ENCODE measurements around the gene CWC27.

The CWC27 gene

GRCh38 chr5:65041296-65042158 lies 272.8 kb downstream of the CWC27 start:
- Histone ChIP-seq H3K4me3 (ENCODE audit: low read length) (no peak overlapping the region), H3K9ac (ENCODE audit: low read length) (no peak overlapping the region), H3K9me3 (ENCODE audit: control insufficient read depth, low read depth, low read length) (no peaks in the 10 kb centered on the region), H3K36me3 (ENCODE audit: control insufficient read depth, low read depth, low read length) (no peaks in the 10 kb centered on the region), H3K4me1 (ENCODE audit: control insufficient read depth, low read depth, low read length) (no peaks in the 10 kb centered on the region), H3K27ac (ENCODE audit: low read length) (no peak overlapping the region), H3K27me3 (ENCODE audit: control insufficient read depth, insufficient read depth, low read length) (peaks cover 7% of the 10 kb centered on the region)

- no peaks in the 10 kb centered on the region for H3K4me1 ChIP-seq (ENCODE audit: control insufficient read depth, low read depth, low read length)
- H3K9ac ChIP-seq (ENCODE audit: low read length) = no peak overlapping the region
- H3K36me3 ChIP-seq (ENCODE audit: control insufficient read depth, low read depth, low read length) = no peaks in the 10 kb centered on the region
- no peaks in the 10 kb centered on the region for H3K27me3 ChIP-seq (ENCODE audit: control insufficient read depth, insufficient read depth, low read length)
- no peak overlapping the region for H3K4me3 ChIP-seq (ENCODE audit: low read length)
- H3K27ac ChIP-seq (ENCODE audit: low read length) = no peak overlapping the region
- no peaks in the 10 kb centered on the region for H3K9me3 ChIP-seq (ENCODE audit: control insufficient read depth, low read depth, low read length)
Measured at GRCh38 chr5:65043843-65044359, 275.2 kb downstream of the CWC27 start.

GRCh38 chr5:65047225-65047624 lies 278.5 kb downstream of the CWC27 start:
- no peaks in the 10 kb centered on the region for H3K27me3 ChIP-seq (ENCODE audit: control insufficient read depth, insufficient read depth, low read length)
- no peaks in the 10 kb centered on the region for H3K4me1 ChIP-seq (ENCODE audit: control insufficient read depth, low read depth, low read length)
- no peaks in the 10 kb centered on the region for H3K9me3 ChIP-seq (ENCODE audit: control insufficient read depth, low read depth, low read length)
- no peaks in the 10 kb centered on the region for H3K36me3 ChIP-seq (ENCODE audit: control insufficient read depth, low read depth, low read length)
- no peak overlapping the region for H3K9ac ChIP-seq (ENCODE audit: low read length)
- H3K4me3 ChIP-seq (ENCODE audit: low read length) = no peak overlapping the region
- no peak overlapping the region for H3K27ac ChIP-seq (ENCODE audit: low read length)

- H3K27ac ChIP-seq (ENCODE audit: low read length) = no peak overlapping the region
- H3K36me3 ChIP-seq (ENCODE audit: control insufficient read depth, low read depth, low read length) = no peaks in the 10 kb centered on the region
- no peaks in the 10 kb centered on the region for H3K27me3 ChIP-seq (ENCODE audit: control insufficient read depth, insufficient read depth, low read length)
- H3K9ac ChIP-seq (ENCODE audit: low read length) = no peak overlapping the region
- no peaks in the 10 kb centered on the region for H3K9me3 ChIP-seq (ENCODE audit: control insufficient read depth, low read depth, low read length)
- H3K4me1 ChIP-seq (ENCODE audit: control insufficient read depth, low read depth, low read length) = no peaks in the 10 kb centered on the region
- no peak overlapping the region for H3K4me3 ChIP-seq (ENCODE audit: low read length)
Measured at GRCh38 chr5:65047948-65048690, 279.4 kb downstream of the CWC27 start.

- H3K4me1 ChIP-seq (ENCODE audit: control insufficient read depth, low read depth, low read length) = no peaks in the 10 kb centered on the region
Measured at GRCh38 chr5:65050140-65050539, 281.4 kb downstream of the CWC27 start.

GRCh38 chr5:65050826-65051498 lies 282.2 kb downstream of the CWC27 start:
- Histone ChIP-seq H3K36me3 (ENCODE audit: control insufficient read depth, low read depth, low read length) (no peaks in the 10 kb centered on the region), H3K27ac (ENCODE audit: low read length) (no peak overlapping the region), H3K4me3 (ENCODE audit: low read length) (no peak overlapping the region), H3K9ac (ENCODE audit: low read length) (no peak overlapping the region), H3K4me1 (ENCODE audit: control insufficient read depth, low read depth, low read length) (no peaks in the 10 kb centered on the region), H3K9me3 (ENCODE audit: control insufficient read depth, low read depth, low read length) (no peaks in the 10 kb centered on the region), H3K27me3 (ENCODE audit: control insufficient read depth, insufficient read depth, low read length) (no peaks in the 10 kb centered on the region)

More at GRCh38 chr5:65050140-65050539, 281.4 kb downstream of the CWC27 start:
- Histone ChIP-seq H3K27me3 (ENCODE audit: control insufficient read depth, insufficient read depth, low read length) (no peaks in the 10 kb centered on the region), H3K27ac (ENCODE audit: low read length) (no peak overlapping the region), H3K36me3 (ENCODE audit: control insufficient read depth, low read depth, low read length) (no peaks in the 10 kb centered on the region), H3K4me3 (ENCODE audit: low read length) (no peak overlapping the region), H3K9me3 (ENCODE audit: control insufficient read depth, low read depth, low read length) (no peaks in the 10 kb centered on the region), H3K9ac (ENCODE audit: low read length) (no peak overlapping the region)

GRCh38 chr5:65055938-65056337 lies 287.2 kb downstream of the CWC27 start:
- Histone ChIP-seq H3K9me3 (ENCODE audit: control insufficient read depth, low read depth, low read length) (no peaks in the 10 kb centered on the region), H3K4me1 (ENCODE audit: control insufficient read depth, low read depth, low read length) (no peaks in the 10 kb centered on the region), H3K27me3 (ENCODE audit: control insufficient read depth, insufficient read depth, low read length) (no peaks in the 10 kb centered on the region), H3K36me3 (ENCODE audit: control insufficient read depth, low read depth, low read length) (no peaks in the 10 kb centered on the region), H3K9ac (ENCODE audit: low read length) (no peak overlapping the region), H3K4me3 (ENCODE audit: low read length) (no peak overlapping the region), H3K27ac (ENCODE audit: low read length) (no peak overlapping the region)

GRCh38 chr5:65059681-65060598 lies 291.2 kb downstream of the CWC27 start:
- Histone ChIP-seq H3K9me3 (ENCODE audit: control insufficient read depth, low read depth, low read length) (no peaks in the 10 kb centered on the region), H3K9ac (ENCODE audit: low read length) (no peak overlapping the region), H3K4me3 (ENCODE audit: low read length) (no peak overlapping the region), H3K27me3 (ENCODE audit: control insufficient read depth, insufficient read depth, low read length) (no peaks in the 10 kb centered on the region), H3K27ac (ENCODE audit: low read length) (no peak overlapping the region), H3K4me1 (ENCODE audit: control insufficient read depth, low read depth, low read length) (no peaks in the 10 kb centered on the region), H3K36me3 (ENCODE audit: control insufficient read depth, low read depth, low read length) (no peaks in the 10 kb centered on the region)

GRCh38 chr5:65061250-65061973 lies 292.7 kb downstream of the CWC27 start:
- Histone ChIP-seq H3K9me3 (ENCODE audit: control insufficient read depth, low read depth, low read length) (no peaks in the 10 kb centered on the region), H3K36me3 (ENCODE audit: control insufficient read depth, low read depth, low read length) (no peaks in the 10 kb centered on the region), H3K9ac (ENCODE audit: low read length) (no peak overlapping the region), H3K4me3 (ENCODE audit: low read length) (no peak overlapping the region), H3K27ac (ENCODE audit: low read length) (no peak overlapping the region), H3K27me3 (ENCODE audit: control insufficient read depth, insufficient read depth, low read length) (no peaks in the 10 kb centered on the region), H3K4me1 (ENCODE audit: control insufficient read depth, low read depth, low read length) (peaks cover 3% of the 10 kb centered on the region)

- Histone ChIP-seq H3K9me3 (ENCODE audit: control insufficient read depth, low read depth, low read length) (no peaks in the 10 kb centered on the region), H3K27ac (ENCODE audit: low read length) (no peak overlapping the region), H3K9ac (ENCODE audit: low read length) (no peak overlapping the region), H3K36me3 (ENCODE audit: control insufficient read depth, low read depth, low read length) (no peaks in the 10 kb centered on the region), H3K27me3 (ENCODE audit: control insufficient read depth, insufficient read depth, low read length) (no peaks in the 10 kb centered on the region), H3K4me3 (ENCODE audit: low read length) (no peak overlapping the region), H3K4me1 (ENCODE audit: control insufficient read depth, low read depth, low read length) (peaks cover 8% of the 10 kb centered on the region)
Measured at GRCh38 chr5:65061974-65062353, 293.2 kb downstream of the CWC27 start.
